ENCODE data around the gene TAF13. TPM values are rescaled to one million over a fixed set of nuclear protein-coding genes. Genes with fewer than 3 reads are reported as not detected.

The TAF13 gene
- total RNA-seq, 2 experiments from 2014 or later, result 25.9 to 26.5 TPM

- DNase-seq (peak in 6 of 14 experiments; percentile 22 to 60 (median 46)), ATAC-seq (ENCODE audit: poor library complexity) (no peak)
- no peaks in the 10 kb centered on the region for H3K27me3 ChIP-seq (ENCODE audit: control insufficient read depth in 1 of 2, insufficient read depth in 2 of 2, low read length in 2 of 2)
- ChIA-PET POLR2A (interaction anchor here (0.9 to 4.6 kb wide), 12 partner anchors 10 to 428 kb away, joined by 3 to 112 read pairs (median 8); partner anchors contain the start of genes ATXN7L2, CLCC1, ELAPOR1 and HENMT1), CTCF (interaction anchor here (0.9 to 4.2 kb wide), 3 partner anchors 11 to 24 kb away, joined by 3 to 32 read pairs (median 26); partner anchors contain the start of gene ELAPOR1)
- peaks cover 0 to 14% of the 10 kb centered on the region in 2 experiments for H3K9me3 ChIP-seq (ENCODE audit: control insufficient read depth in 1 of 2, insufficient read depth in 1 of 2, low read length in 2 of 2)
- TF ChIP-seq CTCF (IDR thresholded peaks at IDR 0.05), result peak; percentile 13
- H3K36me3 ChIP-seq (ENCODE audit: insufficient read depth, low read length), result peaks cover 18% of the 10 kb centered on the region
- H3K36me3 Mint-ChIP-seq (ENCODE audit: low read depth), result peaks cover 36% of the 10 kb centered on the region
- H3K9me3 Mint-ChIP-seq, result no peaks in the 10 kb centered on the region
- intact Hi-C loops (cut with DNase I, micrococcal nuclease), result loop anchor here (1.0 to 5.0 kb wide), 7 partner anchors 11 to 338 kb away; partner anchors contain the start of genes TAF13 (in 2 of the 2), WDR47 (in 2 of the 2), CLCC1 (in 1 of the 2) and PSMA5 (in 1 of the 2)
- peaks cover 36% of the 10 kb centered on the region for H3K4me1 Mint-ChIP-seq (ENCODE audit: low read depth)
- H3K27ac ChIP-seq (ENCODE audit: low read depth in 1 of 2, low read length in 2 of 2), result no peak overlapping the region
- H3K4me3 ChIP-seq (ENCODE audit: low read length), result peak overlapping the region; percentile 98
- peaks cover 27% of the 10 kb centered on the region for H3K4me1 ChIP-seq (ENCODE audit: insufficient read depth, low read length)
- H3K27me3 Mint-ChIP-seq, result no peaks in the 10 kb centered on the region
- peak overlapping the region; percentile 97 for H3K4me3 Mint-ChIP-seq
- H3K27ac Mint-ChIP-seq, result peak overlapping the region; percentile 94
Observed at GRCh38 chr1:109089242-109090015, 13.6 kb upstream of the TAF13 start.

- Histone ChIP-seq H3K4me3 (ENCODE audit: low read length) (no peak overlapping the region), H3K4me1 (ENCODE audit: insufficient read depth, low read length) (peaks cover 3% of the 10 kb centered on the region), H3K9me3 (ENCODE audit: control insufficient read depth in 1 of 2, insufficient read depth in 1 of 2, low read length in 2 of 2) (peaks cover 0 to 8% of the 10 kb centered on the region in 2 experiments), H3K27me3 (ENCODE audit: control insufficient read depth in 1 of 2, insufficient read depth in 2 of 2, low read length in 2 of 2) (no peaks in the 10 kb centered on the region), H3K36me3 (ENCODE audit: insufficient read depth, low read length) (no peaks in the 10 kb centered on the region), H3K27ac (ENCODE audit: low read depth in 1 of 2, low read length in 2 of 2) (no peak overlapping the region)
- H3K9me3 Mint-ChIP-seq, result no peaks in the 10 kb centered on the region
- ChIA-PET CTCF (interaction anchor here (0.5 to 2.4 kb wide), 2 partner anchors 15 kb away, joined by 3 to 8 read pairs; no protein-coding TSS in a partner anchor), POLR2A (interaction anchor here (1.5 to 2.3 kb wide), 2 partner anchors 15 kb away, joined by 5 to 6 read pairs; no protein-coding TSS in a partner anchor)
- ATAC-seq (ENCODE audit: poor library complexity) (no peak), DNase-seq (no peak)
- no peaks in the 10 kb centered on the region for H3K36me3 Mint-ChIP-seq (ENCODE audit: low read depth)
- H3K27me3 Mint-ChIP-seq, result no peaks in the 10 kb centered on the region
- no peak for TF ChIP-seq CTCF (IDR thresholded peaks at IDR 0.05)
- intact Hi-C loops (cut with DNase I, micrococcal nuclease), result no loop called here
- no peak overlapping the region for H3K4me3 Mint-ChIP-seq
- H3K27ac Mint-ChIP-seq, result no peak overlapping the region
- H3K4me1 Mint-ChIP-seq (ENCODE audit: low read depth), result no peaks in the 10 kb centered on the region
Observed at GRCh38 chr1:109084563-109085517, 9.0 kb upstream of the TAF13 start.

- Mint-ChIP-seq H3K9me3 (no peaks in the 10 kb centered on the region), H3K4me1 (ENCODE audit: low read depth) (no peaks in the 10 kb centered on the region), H3K27ac (no peak overlapping the region), H3K4me3 (no peak overlapping the region), H3K27me3 (no peaks in the 10 kb centered on the region), H3K36me3 (ENCODE audit: low read depth) (no peaks in the 10 kb centered on the region)
- DNase-seq, result no peak
- no peaks in the 10 kb centered on the region for H3K4me1 ChIP-seq (ENCODE audit: insufficient read depth, low read length)
- POLR2A ChIA-PET, result interaction anchor here (1.5 kb wide), 1 partner anchor 16 kb away, joined by 5 read pairs; no protein-coding TSS in a partner anchor
- no peaks in the 10 kb centered on the region for H3K27me3 ChIP-seq (ENCODE audit: control insufficient read depth in 1 of 2, insufficient read depth in 2 of 2, low read length in 2 of 2)
- CTCF ChIA-PET, result no interaction called here
- TF ChIP-seq CTCF (IDR thresholded peaks at IDR 0.05), result no peak
- H3K4me3 ChIP-seq (ENCODE audit: low read length), result no peak overlapping the region
- intact Hi-C loops (cut with DNase I, micrococcal nuclease), result no loop called here
- H3K9me3 ChIP-seq (ENCODE audit: control insufficient read depth in 1 of 2, insufficient read depth in 1 of 2, low read length in 2 of 2), result peaks cover 0 to 4% of the 10 kb centered on the region in 2 experiments
- no peaks in the 10 kb centered on the region for H3K36me3 ChIP-seq (ENCODE audit: insufficient read depth, low read length)
- no peak overlapping the region for H3K27ac ChIP-seq (ENCODE audit: low read depth in 1 of 2, low read length in 2 of 2)
- ATAC-seq (ENCODE audit: poor library complexity), result no peak
Observed at GRCh38 chr1:109083923-109084322, 8.1 kb upstream of the TAF13 start.
